ENCODE measurements around the gene KCP.
A peak's percentile ranks its signal among the peaks of the same experiment; 100 is the strongest.

The KCP gene

GRCh38 chr7:128939075-128939860 lies 28.8 kb upstream of the KCP start:
- peaks cover 3% of the 10 kb centered on the region for H3K27me3 ChIP-seq (ENCODE audit: insufficient read depth, poor library complexity, severe bottlenecking)
- TF ChIP-seq POLR2AphosphoS5 (IDR thresholded peaks at IDR 0.05; ENCODE audit: low read depth) (no peak), SPI1 (IDR thresholded peaks at IDR 0.05; ENCODE audit: borderline replicate concordance, low read depth) (peak; percentile 57; the same call in 1 of the 2 replicates), CTCF (IDR thresholded peaks at IDR 0.05; ENCODE audit: insufficient read depth, low read length) (no peak), REST (IDR thresholded peaks at IDR 0.05; ENCODE audit: insufficient replicate concordance, low read depth) (no peak), GABPA (IDR thresholded peaks at IDR 0.05; ENCODE audit: low read depth) (no peak)
- peak overlapping the region; percentile 68 for H3K4me3 ChIP-seq (replicated peaks; ENCODE audit: insufficient read depth, low read length)
- H3K27ac ChIP-seq (replicated peaks) = peak overlapping the region; percentile 86
- DNase-seq (ENCODE audit: low read depth in 1 of 2, low spot score in 1 of 2) = peak in 1 of 2 experiments; percentile 41

GRCh38 chr7:128938544-128939074 lies 28.1 kb upstream of the KCP start:
- DNase-seq (ENCODE audit: low read depth in 1 of 2, low spot score in 1 of 2) = no peak
- Histone ChIP-seq H3K4me3 (replicated peaks; ENCODE audit: insufficient read depth, low read length) (peak overlapping the region; percentile 68), H3K27me3 (ENCODE audit: insufficient read depth, poor library complexity, severe bottlenecking) (peaks cover 3% of the 10 kb centered on the region), H3K27ac (replicated peaks) (0 out of 2 replicates have a peak overlapping the region, but pooled peaks have one; percentile 40)
- TF ChIP-seq SPI1 (IDR thresholded peaks at IDR 0.05; ENCODE audit: borderline replicate concordance, low read depth) (no peak), GABPA (IDR thresholded peaks at IDR 0.05; ENCODE audit: low read depth) (no peak), CTCF (IDR thresholded peaks at IDR 0.05; ENCODE audit: insufficient read depth, low read length) (no peak)

- peak in 1 of 2 experiments; percentile 42 for DNase-seq (ENCODE audit: low read depth in 1 of 2, low spot score in 1 of 2)
- H3K27me3 ChIP-seq (ENCODE audit: insufficient read depth, poor library complexity, severe bottlenecking) = peaks cover 3% of the 10 kb centered on the region
- peak within 1 kb of the TSS; percentile 68 for H3K4me3 ChIP-seq (replicated peaks; ENCODE audit: insufficient read depth, low read length)
- TF ChIP-seq POLR2AphosphoS5 (IDR thresholded peaks at IDR 0.05; ENCODE audit: low read depth) (no peak), SPI1 (IDR thresholded peaks at IDR 0.05; ENCODE audit: borderline replicate concordance, low read depth) (no peak), CTCF (IDR thresholded peaks at IDR 0.05; ENCODE audit: insufficient read depth, low read length) (no peak), GABPA (IDR thresholded peaks at IDR 0.05; ENCODE audit: low read depth) (no peak)
- peak within 1 kb of the TSS; percentile 40; the same call in 1 of the 2 replicates for H3K27ac ChIP-seq (replicated peaks)
Measured at GRCh38 chr7:128937647-128938543, 27.4 kb upstream of the KCP start, which contains the start of gene IRF5. TSS of gene IRF5 (plus strand) at chr7:128937927. CDS start at chr7:128942082, 4,155 bp downstream.

- TF ChIP-seq CTCF (IDR thresholded peaks at IDR 0.05; ENCODE audit: insufficient read depth, low read length) (no peak), REST (IDR thresholded peaks at IDR 0.05; ENCODE audit: insufficient replicate concordance, low read depth) (no peak)
- no peak overlapping the region for H3K27ac ChIP-seq (replicated peaks)
- no peak overlapping the region; the same call in 1 of the 2 replicates for H3K4me3 ChIP-seq (replicated peaks; ENCODE audit: insufficient read depth, low read length)
Measured at GRCh38 chr7:128937271-128937646, 26.8 kb upstream of the KCP start.

More at GRCh38 chr7:128937271-128937646, 26.8 kb upstream of the KCP start:
- no peak for DNase-seq (ENCODE audit: low read depth in 1 of 2, low spot score in 1 of 2)
- H3K27me3 ChIP-seq (ENCODE audit: insufficient read depth, poor library complexity, severe bottlenecking) = peaks cover 3% of the 10 kb centered on the region
